ENCODE measurements around the gene PRPF19. TPM values are rescaled to one million over a fixed set of nuclear protein-coding genes. Genes with fewer than 3 reads are reported as not detected.

PRPF19 gene
- 49.7 and 61.8 TPM in 2 replicates for total RNA-seq

GRCh38 chr11:60906132-60906972 lies at the start of gene PRPF19:
Gene PRPF19, minus strand, starts transcription at chr11:60906585. Its CDS starts 203 bp downstream, at chr11:60906382.

GRCh38 chr11:60951904-60952741 lies 45.7 kb upstream of the PRPF19 start, which contains the start of gene SLC15A3:
Gene SLC15A3, minus strand, starts transcription at chr11:60952176. Its CDS starts 625 bp downstream, at chr11:60951551.

GRCh38 chr11:60924110-60924905 lies 17.9 kb upstream of the PRPF19 start, which contains the start of gene TMEM132A:
Gene TMEM132A, plus strand, starts transcription at chr11:60924460. Its CDS starts 174 bp downstream, at chr11:60924634.

GRCh38 chr11:60913793-60914632 lies 7.6 kb upstream of the PRPF19 start, which contains the start of gene TMEM109:
Gene TMEM109, plus strand, starts transcription at chr11:60914158. Its CDS starts 5,536 bp downstream, at chr11:60919694.

GRCh38 chr11:60866911-60867870 lies 39.2 kb downstream of the PRPF19 start, which contains the start of gene ZP1:
Gene ZP1, plus strand, starts transcription at chr11:60867542. Its CDS starts 20 bp downstream, at chr11:60867562.

GRCh38 chr11:60855726-60856633 lies 50.4 kb downstream of the PRPF19 start, which contains the start of gene PTGDR2:
Gene PTGDR2, minus strand, starts transcription at chr11:60855950. Its CDS starts 2,228 bp downstream, at chr11:60853722.

GRCh38 chr11:60841797-60842667 lies 64.4 kb downstream of the PRPF19 start, which contains the start of gene CCDC86:
Gene CCDC86, plus strand, starts transcription at chr11:60842113. Its CDS starts 12 bp downstream, at chr11:60842125.

Other genes starting within 250 kb of the PRPF19 start
- gene MS4A8, start 207.0 kb downstream of the PRPF19 start, total RNA-seq: not detected in 2 replicates
- not detected in 2 replicates for gene MS4A18, start 181.9 kb downstream of the PRPF19 start, total RNA-seq
- gene MS4A15, start 149.7 kb downstream of the PRPF19 start, total RNA-seq: 0.09 TPM in 1 of 2 replicates, not detected in the other
- gene MS4A10, start 121.3 kb downstream of the PRPF19 start, total RNA-seq: not detected in 2 replicates
- gene CCDC86, start 64.5 kb downstream of the PRPF19 start, total RNA-seq: 6.4 and 13.7 TPM in 2 replicates
- under 0.01 TPM in 1 of 2 replicates, not detected in the other for gene PTGDR2, start 50.6 kb downstream of the PRPF19 start, total RNA-seq
- gene ZP1, start 39.0 kb downstream of the PRPF19 start, total RNA-seq: not detected in 2 replicates
- gene TMEM109, start 7.6 kb upstream of the PRPF19 start, total RNA-seq: 78.5 and 86.1 TPM in 2 replicates
- gene TMEM132A, start 17.9 kb upstream of the PRPF19 start, total RNA-seq: 61.3 and 76.5 TPM in 2 replicates
- gene SLC15A3, start 45.6 kb upstream of the PRPF19 start, total RNA-seq: 5.1 and 10.3 TPM in 2 replicates
- gene CD6, start 65.1 kb upstream of the PRPF19 start, total RNA-seq: not detected in 2 replicates
- not detected in 2 replicates for gene CD5, start 195.9 kb upstream of the PRPF19 start, total RNA-seq

Data from dermis lymphatic vessel endothelial cell (primary cell).